ENCODE results near the gene SMG9. TPM values are rescaled to one million over a fixed set of nuclear protein-coding genes. Genes with fewer than 3 reads are reported as not detected.

The SMG9 gene
- total and polyA plus RNA-seq, 2 of the 13 experiments (the other 11 are each of a cell fraction or from before 2014, with no cell fraction given), result 16.1 to 18.7 TPM

GRCh38 chr19:43754503-43755255 is at the start of gene SMG9 (continued):
- peak; percentile 51; the same call in 1 of the 2 replicates for TF ChIP-seq ZNF580 (CRISPR knock-in tag; IDR thresholded peaks at IDR 0.05; ENCODE audit: borderline replicate concordance, low read depth)
- TF ChIP-seq ZNF609 (CRISPR knock-in tag; IDR thresholded peaks at IDR 0.05; ENCODE audit: borderline replicate concordance), result 0 out of 2 replicates have a peak, but pooled peaks have one; percentile 13
- no peak for TF ChIP-seq ZBTB20 (CRISPR knock-in tag; IDR thresholded peaks at IDR 0.05; ENCODE audit: borderline replicate concordance, low read depth)
- 0 out of 2 replicates have a peak, but pooled peaks have one; percentile 48 for TF ChIP-seq DR1 (CRISPR knock-in tag; IDR thresholded peaks at IDR 0.05)
- 0 out of 2 replicates have a peak, but pooled peaks have one; percentile 38 for TF ChIP-seq ZNF160 (CRISPR knock-in tag; IDR thresholded peaks at IDR 0.05)
- 0 out of 2 replicates have a peak, but pooled peaks have one; percentile 40 for TF ChIP-seq KLF6 (CRISPR knock-in tag; IDR thresholded peaks at IDR 0.05)
- TF ChIP-seq TFDP1 (CRISPR knock-in tag; IDR thresholded peaks at IDR 0.05; ENCODE audit: borderline replicate concordance), result peak; percentile 73; the same call in 1 of the 2 replicates
- peak; percentile 47; the same call in 1 of the 2 replicates for TF ChIP-seq ZNF670 (CRISPR knock-in tag; IDR thresholded peaks at IDR 0.05; ENCODE audit: borderline replicate concordance)
- peak; percentile 14; the same call in 1 of the 2 replicates for TF ChIP-seq NR2F2 (IDR thresholded peaks at IDR 0.05; ENCODE audit: borderline replicate concordance, low read depth)
- TF ChIP-seq NFYB (CRISPR knock-in tag; IDR thresholded peaks at IDR 0.05), result peak; percentile 68
- 0 out of 2 replicates have a peak, but pooled peaks have one; percentile 76 for TF ChIP-seq ZFYVE20 (CRISPR knock-in tag; IDR thresholded peaks at IDR 0.05; ENCODE audit: borderline replicate concordance, low read depth)
- 0 out of 2 replicates have a peak, but pooled peaks have one; percentile 27 for TF ChIP-seq BRD4 (CRISPR knock-in tag; IDR thresholded peaks at IDR 0.05)
- TF ChIP-seq KLF16 (CRISPR knock-in tag; IDR thresholded peaks at IDR 0.05), result peak in 1 of 2 experiments; percentile 65; a peak in 2 of 4 replicates
- 0 out of 2 replicates have a peak, but pooled peaks have one; percentile 44 for TF ChIP-seq ZFP1 (CRISPR knock-in tag; IDR thresholded peaks at IDR 0.05)
- TF ChIP-seq ZC3H13 (CRISPR knock-in tag; IDR thresholded peaks at IDR 0.05), result 0 out of 2 replicates have a peak, but pooled peaks have one; percentile 32
- 0 out of 2 replicates have a peak, but pooled peaks have one; percentile 20 for TF ChIP-seq ATF1 (CRISPR knock-in tag; IDR thresholded peaks at IDR 0.05)
- no peak for TF ChIP-seq NAIF1 (CRISPR knock-in tag; IDR thresholded peaks at IDR 0.05; ENCODE audit: borderline replicate concordance)
- TF ChIP-seq PHF8 (CRISPR knock-in tag; IDR thresholded peaks at IDR 0.05), result peak; percentile 95
- peak; percentile 25; the same call in 1 of the 2 replicates for TF ChIP-seq IRF2 (CRISPR knock-in tag; IDR thresholded peaks at IDR 0.05)
- peak; percentile 56; the same call in 1 of the 2 replicates for TF ChIP-seq FOXK1 (CRISPR knock-in tag; IDR thresholded peaks at IDR 0.05; ENCODE audit: borderline replicate concordance, low read depth)
- TF ChIP-seq ZBTB42 (CRISPR knock-in tag; IDR thresholded peaks at IDR 0.05), result 0 out of 2 replicates have a peak, but pooled peaks have one; percentile 61

All from HepG2 (cell line).